ENCODE data around the gene EARS2. TPM values are rescaled to one million over a fixed set of nuclear protein-coding genes. Genes with fewer than 3 reads are reported as not detected.

EARS2 gene
- total and polyA plus RNA-seq, 9 of the 15 experiments (the other 6 are each of a cell fraction or from before 2014, with no cell fraction given), result 17.6 to 58.6 (median 36.3) TPM

GRCh38 chr16:23597003-23597756 lies 40.0 kb upstream of the EARS2 start (continued):
- TF ChIP-seq ZNF318 (IDR thresholded peaks at IDR 0.05; ENCODE audit: borderline replicate concordance in 1 of 2, low read depth in 1 of 2), result peak in 1 of 2 experiments; percentile 46; a peak in 1 of 4 replicates
- peak; percentile 99 for TF ChIP-seq ZNF449 (CRISPR knock-in tag; IDR thresholded peaks at IDR 0.05)
- TF ChIP-seq ZKSCAN3 (CRISPR knock-in tag; IDR thresholded peaks at IDR 0.05), result peak; percentile 88
- peak; percentile 90 for TF ChIP-seq ZBTB12 (CRISPR knock-in tag; IDR thresholded peaks at IDR 0.05)
- 0 out of 2 replicates have a peak, but pooled peaks have one; percentile 55 for TF ChIP-seq NFRKB (IDR thresholded peaks at IDR 0.05; ENCODE audit: low read depth)
- no peak for TF ChIP-seq SIX5 (IDR thresholded peaks at IDR 0.05; ENCODE audit: borderline replicate concordance in 1 of 2, insufficient read depth in 1 of 2, low read depth in 1 of 2, low read length in 2 of 2)
- TF ChIP-seq LARP7 (IDR thresholded peaks at IDR 0.05), result no peak
- peak; percentile 98 for TF ChIP-seq IFI16 (CRISPR knock-in tag; IDR thresholded peaks at IDR 0.05)
- 0 out of 2 replicates have a peak, but pooled peaks have one; percentile 65 for TF ChIP-seq ZNF280B (CRISPR knock-in tag; IDR thresholded peaks at IDR 0.05)
- TF ChIP-seq SRSF7 (optimal IDR thresholded peaks at IDR 0.05; ENCODE audit: low read depth, low read length), result no peak
- peak; percentile 100 for TF ChIP-seq ZNF197 (CRISPR knock-in tag; IDR thresholded peaks at IDR 0.05; ENCODE audit: low read depth)
- TF ChIP-seq KLF1 (tag; IDR thresholded peaks at IDR 0.05), result peak; percentile 84
- no peak for TF ChIP-seq CREBBP (IDR thresholded peaks at IDR 0.05; ENCODE audit: low read depth, low read length)
- peak; percentile 72; the same call in 1 of the 2 replicates for TF ChIP-seq SMARCC2 (IDR thresholded peaks at IDR 0.05; ENCODE audit: low read depth)
- no peak for TF ChIP-seq RBM39 (optimal IDR thresholded peaks at IDR 0.05; ENCODE audit: low read depth, low read length)
